HL-60/S4 (cell line): ENCODE measurements around the gene EEF1A1.
"Not testable (repeated sequence)": the region's sequence is repeated elsewhere in the genome, so short reads cannot be mapped to it uniquely, and the experiment has no call there.

ENCODE experiments used
- in situ Hi-C: fragments of 300-500 bp; cut with MboI; formaldehyde crosslinking; loops from 2 replicates; pipeline ENCODE4 v1.14.3; 2022; ENCODE audit warnings: low sequenced_read_pairs

EEF1A1 gene

GRCh38 chr6:73538116-73538779, 17.4 kb upstream of the EEF1A1 start:
- in situ Hi-C loops, result no loop called here

- in situ Hi-C loops, result no loop called here
These were observed 16.8 kb upstream of the EEF1A1 start for GRCh38 chr6:73537677-73538076.

- in situ Hi-C loops, result no loop called here
These were observed 13.8 kb upstream of the EEF1A1 start for GRCh38 chr6:73534628-73535027.

- in situ Hi-C loops, result no loop called here
These were observed 11.5 kb upstream of the EEF1A1 start for GRCh38 chr6:73532293-73532692.

GRCh38 chr6:73528897-73529296, 8.1 kb upstream of the EEF1A1 start:
- in situ Hi-C loops, result no loop called here

GRCh38 chr6:73525546-73526330, 4.9 kb upstream of the EEF1A1 start:
- in situ Hi-C loops, result no loop called here

- in situ Hi-C loops, result no loop called here
These were observed 2.7 kb upstream of the EEF1A1 start for GRCh38 chr6:73523434-73524123.

- in situ Hi-C loops, result no loop called here
These were observed 636 bp upstream of the EEF1A1 start for GRCh38 chr6:73521351-73521985.

- in situ Hi-C loops, result no loop called here
These were observed 725 bp downstream of the EEF1A1 start for GRCh38 chr6:73519926-73520687.

GRCh38 chr6:73518982-73519881, 1.6 kb downstream of the EEF1A1 start:
- in situ Hi-C loops, result not testable (repeated sequence)

GRCh38 chr6:73518100-73518981, 2.5 kb downstream of the EEF1A1 start:
- in situ Hi-C loops, result not testable (repeated sequence)

GRCh38 chr6:73516514-73517489, 4.0 kb downstream of the EEF1A1 start:
- in situ Hi-C loops, result no loop called here

GRCh38 chr6:73515204-73515655, 5.6 kb downstream of the EEF1A1 start:
- in situ Hi-C loops, result no loop called here

GRCh38 chr6:73514746-73515110, 6.1 kb downstream of the EEF1A1 start:
- in situ Hi-C loops, result no loop called here

- in situ Hi-C loops, result no loop called here
These were observed 7.4 kb downstream of the EEF1A1 start for GRCh38 chr6:73513496-73513854.

- in situ Hi-C loops, result no loop called here
These were observed 9.0 kb downstream of the EEF1A1 start for GRCh38 chr6:73511796-73512195.

- in situ Hi-C loops, result no loop called here
These were observed 11.0 kb downstream of the EEF1A1 start for GRCh38 chr6:73509851-73510250.

- in situ Hi-C loops, result no loop called here
These were observed 12.1 kb downstream of the EEF1A1 start for GRCh38 chr6:73508776-73509175.
